Stimulated activated effector memory CD8-positive, alpha-beta T cell treated with anti-CD3 and anti-CD28 coated beads, Interleukin-12 subunit alpha, Interleukin-12 subunit beta, amount 100 ng/mL, for 72 hours (primary cell): ENCODE data around the gene ACOT8.
A peak's percentile ranks its signal among the peaks of the same experiment; 100 is the strongest.
"Not testable (repeated sequence)": the region's sequence is repeated elsewhere in the genome, so short reads cannot be mapped to it uniquely, and the experiment has no call there.

Experiments
- ATAC-seq: fragments of 150-1000 bp; cut with Tn5 transposase; 2 replicates; pipeline ENCODE4 v1.10.0; 2021
- DNase-seq, 2 donors: peaks; one replicate each; pipeline ENCODE4 v3.0.0; 2021 to 2022; ENCODE audit warnings: low spot score in 2 of 2
- H3K27ac Mint-ChIP-seq: one replicate; pipeline ENCODE4 v1.8.0; 2022; ENCODE audit warnings: mild to moderate bottlenecking, mixed read lengths
- H3K36me3 Mint-ChIP-seq: one replicate; pipeline ENCODE4 v1.8.0; 2022; ENCODE audit warnings: mild to moderate bottlenecking, mixed read lengths
- H3K4me1 Mint-ChIP-seq: one replicate; pipeline ENCODE4 v1.8.0; 2022; ENCODE audit warnings: mixed read lengths
- H3K4me3 Mint-ChIP-seq: one replicate; pipeline ENCODE4 v1.8.0; 2022; ENCODE audit warnings: mild to moderate bottlenecking, mixed read lengths
- H3K9me3 Mint-ChIP-seq: one replicate; pipeline ENCODE4 v1.8.0; 2022; ENCODE audit warnings: mixed read lengths

ACOT8 gene

GRCh38 chr20:45812157-45813005 lies 44.8 kb downstream of the ACOT8 start, which contains the start of gene UBE2C:
TSS of gene UBE2C (plus strand) at chr20:45812644. CDS start at chr20:45812696, 52 bp downstream.
- Mint-ChIP-seq H3K27ac (peak within 1 kb of the TSS; percentile 91), H3K36me3 (peaks cover 93% of the 10 kb centered on the region), H3K9me3 (no peaks in the 10 kb centered on the region), H3K4me3 (peak within 1 kb of the TSS; percentile 91), H3K4me1 (peaks cover 20% of the 10 kb centered on the region)
- peak; percentile 99 for ATAC-seq
- DNase-seq, result peak; percentile 83 to 97

- H3K4me3 Mint-ChIP-seq, result no peak overlapping the region
These were observed 46.8 kb downstream of the ACOT8 start for GRCh38 chr20:45810191-45810970.

DNA sequence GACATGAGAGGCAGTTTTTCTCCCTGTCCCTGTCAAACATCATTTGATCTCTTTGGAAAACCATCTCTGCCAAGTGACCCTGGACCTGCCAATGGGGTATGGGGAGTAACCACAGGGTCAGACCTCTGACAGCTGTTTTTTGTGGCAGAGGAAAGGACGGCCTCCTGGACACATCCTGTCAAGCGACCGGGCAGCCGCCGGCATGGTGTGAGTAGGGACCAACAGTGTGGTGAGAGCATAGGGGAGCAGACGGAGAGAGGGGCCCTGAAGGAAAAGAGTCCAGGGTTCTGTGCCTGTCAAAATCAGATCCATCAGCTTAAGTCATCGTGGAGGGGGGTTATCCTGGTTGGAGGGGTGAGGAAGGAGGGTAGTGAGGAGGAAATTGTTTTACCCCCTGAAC lies 55.3 kb downstream of the ACOT8 start:
- no peaks in the 10 kb centered on the region for H3K9me3 Mint-ChIP-seq
- peaks cover 10% of the 10 kb centered on the region for H3K4me1 Mint-ChIP-seq
- DNase-seq (no peak), ATAC-seq (no peak)
- H3K27ac Mint-ChIP-seq, result no peak overlapping the region
- no peak overlapping the region for H3K4me3 Mint-ChIP-seq
- peaks cover 83% of the 10 kb centered on the region for H3K36me3 Mint-ChIP-seq

More at GRCh38 chr20:45810191-45810970, 46.8 kb downstream of the ACOT8 start:
- peaks cover 20% of the 10 kb centered on the region for H3K4me1 Mint-ChIP-seq
- ATAC-seq (no peak), DNase-seq (no peak)
- H3K27ac Mint-ChIP-seq, result peak overlapping the region; percentile 76
- H3K9me3 Mint-ChIP-seq, result no peaks in the 10 kb centered on the region
- H3K36me3 Mint-ChIP-seq, result peaks cover 95% of the 10 kb centered on the region

- ATAC-seq, result peak; percentile 93
These were observed 58.1 kb downstream of the ACOT8 start for GRCh38 chr20:45798935-45799642.

GRCh38 chr20:45797955-45798354 lies 59.2 kb downstream of the ACOT8 start:
- Mint-ChIP-seq H3K4me1 (peaks cover 12% of the 10 kb centered on the region), H3K36me3 (peaks cover 83% of the 10 kb centered on the region)
- ATAC-seq, H3K27ac Mint-ChIP-seq, DNase-seq, H3K4me3 Mint-ChIP-seq, H3K9me3 Mint-ChIP-seq: not testable (repeated sequence)

More at GRCh38 chr20:45798935-45799642, 58.1 kb downstream of the ACOT8 start:
- Mint-ChIP-seq H3K27ac (peak overlapping the region; percentile 3), H3K4me3 (no peak overlapping the region), H3K36me3 (peaks cover 83% of the 10 kb centered on the region), H3K4me1 (peaks cover 10% of the 10 kb centered on the region), H3K9me3 (no peaks in the 10 kb centered on the region)
- peak; percentile 57 to 81 for DNase-seq

- H3K36me3 Mint-ChIP-seq, result peaks cover 82% of the 10 kb centered on the region
- not testable (repeated sequence) for DNase-seq
These were observed 59.7 kb downstream of the ACOT8 start for GRCh38 chr20:45797510-45797909.

GRCh38 chr20:45796337-45797065 lies 60.7 kb downstream of the ACOT8 start:
- no peaks in the 10 kb centered on the region for H3K9me3 Mint-ChIP-seq
- ATAC-seq (no peak), DNase-seq (no peak)
- H3K36me3 Mint-ChIP-seq, result peaks cover 82% of the 10 kb centered on the region
- peaks cover 23% of the 10 kb centered on the region for H3K4me1 Mint-ChIP-seq
- H3K4me3 Mint-ChIP-seq, result no peak overlapping the region
- H3K27ac Mint-ChIP-seq, result peak overlapping the region; percentile 0

More at GRCh38 chr20:45797510-45797909, 59.7 kb downstream of the ACOT8 start:
- peak overlapping the region; percentile 0 for H3K27ac Mint-ChIP-seq
- not testable (repeated sequence) for ATAC-seq, H3K4me3 Mint-ChIP-seq, H3K9me3 Mint-ChIP-seq
- H3K4me1 Mint-ChIP-seq, result peaks cover 17% of the 10 kb centered on the region

- ATAC-seq (no peak), DNase-seq (no peak)
- H3K4me1 Mint-ChIP-seq, result peaks cover 20% of the 10 kb centered on the region
- H3K9me3 Mint-ChIP-seq, result no peaks in the 10 kb centered on the region
- peak overlapping the region; percentile 88 for H3K27ac Mint-ChIP-seq
- peak overlapping the region; percentile 77 for H3K4me3 Mint-ChIP-seq
- peaks cover 60% of the 10 kb centered on the region for H3K36me3 Mint-ChIP-seq
These were observed 64.7 kb downstream of the ACOT8 start for GRCh38 chr20:45792317-45793118.
